ENCODE results near the gene MACROD2.

GRCh38 chr20:15619341-15619740 is 1624.0 kb downstream of the MACROD2 start:
- TF ChIP-seq POLR2A (IDR thresholded peaks at IDR 0.05) (no peak), CTCF (IDR thresholded peaks at IDR 0.05) (no peak)
